Sigmoid colon (tissue), 7 donors: ENCODE data around the gene DEAF1. TPM values are rescaled to one million over a fixed set of nuclear protein-coding genes. Genes with fewer than 3 reads are reported as not detected.
A peak's percentile ranks its signal among the peaks of the same experiment; 100 is the strongest.

Experiments used
- DNase-seq: peaks from one replicate; pipeline ENCODE4 v3.0.0-alpha.2; 2019
- H3K27ac ChIP-seq, 4 donors: fragments of 200-600 bp; sonication (generic); one replicate each; pipeline ENCODE4 v1.5.1; 2016 to 2019; ENCODE audit warnings: mild to moderate bottlenecking in 1 of 4
- H3K27me3 ChIP-seq, 3 donors: fragments of 200-600 bp; sonication (generic); one replicate each; pipeline ENCODE4 v1.5.1; 2019; ENCODE audit warnings: mild to moderate bottlenecking in 1 of 3
- H3K36me3 ChIP-seq, 4 donors: fragments of 200-600 bp; sonication (generic); one replicate each; pipeline ENCODE4 v1.5.1; 2016 to 2019
- H3K4me1 ChIP-seq, 4 donors: fragments of 200-600 bp; sonication (generic); one replicate each; pipeline ENCODE4 v1.5.1; 2017 to 2019
- H3K4me3 ChIP-seq, 4 donors: fragments of 200-600 bp; sonication (generic); one replicate each; pipeline ENCODE4 v1.5.1; 2017 to 2019; ENCODE audit warnings: mild to moderate bottlenecking in 2 of 4, moderate library complexity in 1 of 4
- H3K9me3 ChIP-seq, 4 donors: fragments of 200-600 bp in 3 of 4; sonication (generic) in 3 of 4; one replicate each; pipeline versions ENCODE4 v1.5.1 to v1.6.1; 2013 to 2019
- EP300 ChIP-seq, 4 donors: sonication (generic); formaldehyde crosslinking; IDR thresholded peaks; one replicate each; pipeline ENCODE4 v1.6.1; 2017; ENCODE audit warnings: antibody characterized with exemption in 4 of 4
- POLR2A ChIP-seq, 2 donors: fragments of 450-650 bp; IDR thresholded peaks; one replicate each; pipeline ENCODE4 v1.6.1; 2016; ENCODE audit warnings: antibody characterized with exemption in 2 of 2, mild to moderate bottlenecking in 2 of 2, moderate library complexity in 2 of 2
- POLR2AphosphoS5 ChIP-seq, 4 donors: sonication (generic); formaldehyde crosslinking; IDR thresholded peaks; one replicate each; pipeline ENCODE4 v1.6.1; 2017; ENCODE audit warnings: antibody characterized with exemption in 4 of 4
- WGBS, 2 donors: extraction: QIAGEN DNeasy Blood & Tissue Kit; methylation state at CpG; one replicate each; pipeline ENCODE4 v1.1.7; 2013; 5-methylcytosine and 5-hydroxymethylcytosine counted together
- intact Hi-C: fragments of 100-400 bp; cut with DNase I; formaldehyde crosslinking; loops from one replicate; pipeline ENCODE4 v1.15.1; 2023
- polyA plus RNA-seq, 3 donors: library from polyadenylated mRNA; stranded (reverse); fragments of 200-250 nt; gene quantifications; one replicate each; pipeline ENCODE4 v1.2.3, GENCODE V29; 2013
- total RNA-seq, 4 donors: library from RNA; depleted of rRNA; stranded (reverse); fragments of >200 nt; gene quantifications; one replicate each; pipeline ENCODE4 v1.1.0, GENCODE V29; 2016
- TF ChIP-seq, protein P1 (sequence below), 4 experiments: fragments of 450-650 bp in 3 of 4; fragments of 200-600 bp in 1 of 4; IDR thresholded peaks; one replicate each; pipeline ENCODE4 v1.5.1; 2016 to 2019; ENCODE audit warnings: antibody characterized with exemption in 4 of 4, mild to moderate bottlenecking in 3 of 4, moderate library complexity in 2 of 4
- donor health status: healthy with polysubstance abuse.
- donor health status: Bipolar disorder and iron deficiency.
- donor health status: healthy.

DEAF1 gene
- total and polyA plus RNA-seq, 7 donors, result 11.3 to 29.6 (median 18.6) TPM

GRCh38 chr11:704781-705645 lies 10.0 kb upstream of the DEAF1 start:
- peak overlapping the region in 3 of 4 donors; percentile 49 to 64 (median 53) for H3K4me3 ChIP-seq

GRCh38 chr11:704228-704674 lies 9.2 kb upstream of the DEAF1 start:
- peaks cover 0 to 43% (median 26%) of the 10 kb centered on the region in 4 donors for H3K4me1 ChIP-seq
- no peak for DNase-seq

More at GRCh38 chr11:704781-705645, 10.0 kb upstream of the DEAF1 start:
- peak; percentile 69 for DNase-seq
- Histone ChIP-seq H3K27me3 (peaks cover 3 to 35% (median 11%) of the 10 kb centered on the region in 3 donors), H3K4me1 (peaks cover 0 to 43% (median 26%) of the 10 kb centered on the region in 4 donors), H3K9me3 (no peaks in the 10 kb centered on the region), H3K27ac (peak overlapping the region; percentile 59 to 83 (median 76)), H3K36me3 (peaks cover 0 to 22% (median 8%) of the 10 kb centered on the region in 4 donors)
- intact Hi-C loops, result no loop called here
- WGBS, 2 donors, result 14 to 60% methylated on average over 27 of the region's 27 CpGs
- TF ChIP-seq EP300 (IDR thresholded peaks at IDR 0.05), result no peak
- peak in 1 of 4 donors; percentile 23 for TF ChIP-seq POLR2AphosphoS5 (IDR thresholded peaks at IDR 0.05)
- TF ChIP-seq, protein P1, sequence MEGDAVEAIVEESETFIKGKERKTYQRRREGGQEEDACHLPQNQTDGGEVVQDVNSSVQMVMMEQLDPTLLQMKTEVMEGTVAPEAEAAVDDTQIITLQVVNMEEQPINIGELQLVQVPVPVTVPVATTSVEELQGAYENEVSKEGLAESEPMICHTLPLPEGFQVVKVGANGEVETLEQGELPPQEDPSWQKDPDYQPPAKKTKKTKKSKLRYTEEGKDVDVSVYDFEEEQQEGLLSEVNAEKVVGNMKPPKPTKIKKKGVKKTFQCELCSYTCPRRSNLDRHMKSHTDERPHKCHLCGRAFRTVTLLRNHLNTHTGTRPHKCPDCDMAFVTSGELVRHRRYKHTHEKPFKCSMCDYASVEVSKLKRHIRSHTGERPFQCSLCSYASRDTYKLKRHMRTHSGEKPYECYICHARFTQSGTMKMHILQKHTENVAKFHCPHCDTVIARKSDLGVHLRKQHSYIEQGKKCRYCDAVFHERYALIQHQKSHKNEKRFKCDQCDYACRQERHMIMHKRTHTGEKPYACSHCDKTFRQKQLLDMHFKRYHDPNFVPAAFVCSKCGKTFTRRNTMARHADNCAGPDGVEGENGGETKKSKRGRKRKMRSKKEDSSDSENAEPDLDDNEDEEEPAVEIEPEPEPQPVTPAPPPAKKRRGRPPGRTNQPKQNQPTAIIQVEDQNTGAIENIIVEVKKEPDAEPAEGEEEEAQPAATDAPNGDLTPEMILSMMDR (IDR thresholded peaks at IDR 0.05), result no peak
- peak in 1 of 2 donors; percentile 49 for TF ChIP-seq POLR2A (IDR thresholded peaks at IDR 0.05)

DNA sequence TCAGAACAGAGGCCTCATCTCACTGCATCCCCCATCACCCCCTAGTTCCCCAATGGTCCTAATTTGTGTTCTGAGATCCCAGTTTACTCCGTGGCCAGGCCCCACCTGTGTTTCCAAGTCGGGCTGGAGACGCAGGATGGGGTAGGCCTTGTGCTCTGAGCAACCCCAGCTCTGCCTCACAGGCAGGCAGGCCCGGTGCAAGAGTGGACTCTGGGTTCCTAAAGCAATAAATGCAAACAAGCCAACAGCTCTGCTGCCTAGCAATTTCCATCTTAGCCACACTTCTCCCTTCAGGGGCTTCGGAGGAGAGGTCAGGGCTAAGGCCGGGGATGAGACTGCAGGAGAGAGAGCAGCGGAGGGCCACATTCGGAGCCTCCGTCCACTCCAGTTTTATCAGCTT lies 8.5 kb upstream of the DEAF1 start:
- 69 to 90% methylated on average over 9 of the region's 9 CpGs for whole genome bisulfite sequencing, 2 donors

More at GRCh38 chr11:704228-704674, 9.2 kb upstream of the DEAF1 start:
- no peak overlapping the region for H3K4me3 ChIP-seq
- 83 to 90% methylated on average over 18 of the region's 18 CpGs for WGBS, 2 donors
- peak overlapping the region in 2 of 4 donors; percentile 59 to 71 for H3K27ac ChIP-seq
- H3K36me3 ChIP-seq, result peaks cover 0 to 30% (median 8%) of the 10 kb centered on the region in 4 donors
- peaks cover 3 to 28% (median 8%) of the 10 kb centered on the region in 3 donors for H3K27me3 ChIP-seq
- TF ChIP-seq, protein P1 (IDR thresholded peaks at IDR 0.05), result no peak
- TF ChIP-seq POLR2AphosphoS5 (IDR thresholded peaks at IDR 0.05), result no peak
- TF ChIP-seq EP300 (IDR thresholded peaks at IDR 0.05), result no peak
- no peak for TF ChIP-seq POLR2A (IDR thresholded peaks at IDR 0.05)
- H3K9me3 ChIP-seq, result no peaks in the 10 kb centered on the region
- intact Hi-C loops, result no loop called here

More for the DNA sequence above, 8.5 kb upstream of the DEAF1 start:
- TF ChIP-seq, protein P1 (IDR thresholded peaks at IDR 0.05), result no peak
- TF ChIP-seq POLR2A (IDR thresholded peaks at IDR 0.05), result no peak
- no peak for TF ChIP-seq EP300 (IDR thresholded peaks at IDR 0.05)
- no peak for TF ChIP-seq POLR2AphosphoS5 (IDR thresholded peaks at IDR 0.05)
- H3K36me3 ChIP-seq, result peaks cover 0 to 37% (median 8%) of the 10 kb centered on the region in 4 donors
- H3K9me3 ChIP-seq, result no peaks in the 10 kb centered on the region
- H3K4me1 ChIP-seq, result peaks cover 0 to 46% (median 28%) of the 10 kb centered on the region in 4 donors
- no peak overlapping the region for H3K4me3 ChIP-seq
- no peak for DNase-seq
- H3K27me3 ChIP-seq, result peaks cover 3 to 23% (median 6%) of the 10 kb centered on the region in 3 donors
- peak overlapping the region in 3 of 4 donors; percentile 0 to 46 (median 27) for H3K27ac ChIP-seq
- intact Hi-C loops, result no loop called here
